T-helper 2 cell treated with Interferon-gamma antibody and Interleukin-4, amounts not matched to agents 100 ng/mL and 5 ng/mL, for 36 hours (primary cell): Measurements from ENCODE around the gene SMARCD1. TPM values are rescaled to one million over a fixed set of nuclear protein-coding genes. Genes with fewer than 3 reads are reported as not detected.
"Not testable (repeated sequence)": the region's sequence is repeated elsewhere in the genome, so short reads cannot be mapped to it uniquely, and the experiment has no call there.

Experiments used
- intact Hi-C: fragments of 100-400 bp; cut with micrococcal nuclease; formaldehyde crosslinking; loops from one replicate; pipeline ENCODE4 v1.15.1; 2023
- total RNA-seq: library from RNA; stranded (reverse); gene quantifications from 2 replicates; pipeline ENCODE4 v1.2.3, GENCODE V29; 2022

The SMARCD1 gene
- total RNA-seq, 1 donor from 2014 or later: 75.3 TPM

DNA sequence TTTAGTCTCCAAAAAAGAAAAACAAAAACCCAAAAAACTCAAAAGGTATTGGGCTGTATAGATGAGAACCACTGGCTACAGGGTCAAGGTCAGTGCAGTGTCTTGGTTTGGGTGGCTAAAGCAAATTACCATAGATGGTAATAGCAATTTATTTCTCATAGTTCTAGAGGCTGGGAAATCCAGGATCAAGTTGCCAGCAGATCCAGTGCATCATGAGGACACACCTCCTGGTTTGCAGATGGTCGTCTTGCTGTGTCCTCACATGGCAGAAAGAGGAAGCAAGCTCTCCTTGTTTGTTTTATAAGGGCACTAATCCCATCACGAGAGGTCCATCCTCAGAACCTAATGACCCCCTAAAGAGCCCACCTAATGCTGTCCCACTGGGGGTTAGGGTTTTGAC is 38.1 kb downstream of the SMARCD1 start:
- intact Hi-C loops: no loop called here

DNA sequence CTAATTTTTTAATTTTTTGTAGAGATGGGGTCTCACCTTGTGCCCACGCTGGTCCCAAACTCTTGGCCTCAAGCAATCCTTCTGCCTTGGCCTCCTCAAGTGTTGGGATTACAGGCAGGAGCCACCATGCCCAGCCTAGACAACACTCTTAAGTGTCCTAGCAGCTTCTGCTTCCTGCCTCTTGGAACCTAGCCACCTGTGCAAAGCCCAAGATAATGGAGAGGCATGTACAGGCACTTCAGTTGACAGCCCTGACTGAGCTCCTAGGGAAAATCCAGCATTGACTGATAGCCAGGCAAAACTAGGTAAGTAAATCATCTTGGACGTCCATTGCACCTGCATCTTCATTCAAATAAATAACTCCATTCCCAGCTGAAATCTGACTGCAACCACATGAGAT is 42.4 kb downstream of the SMARCD1 start:
- intact Hi-C loops: no loop called here

GRCh38 chr12:50129290-50129689 is 44.1 kb downstream of the SMARCD1 start:
- intact Hi-C loops: no loop called here

- intact Hi-C loops: loop anchor here (1.0 to 5.0 kb wide), 2 partner anchors 43 to 180 kb away; no protein-coding TSS in a partner anchor
Measured at GRCh38 chr12:50132505-50133135, 47.5 kb downstream of the SMARCD1 start.

GRCh38 chr12:50142993-50143392 is 57.9 kb downstream of the SMARCD1 start:
- intact Hi-C loops: no loop called here

- intact Hi-C loops: no loop called here
Measured at GRCh38 chr12:50145439-50145838, 60.3 kb downstream of the SMARCD1 start.

- intact Hi-C loops: no loop called here
Measured at GRCh38 chr12:50147281-50147680, 62.1 kb downstream of the SMARCD1 start.

GRCh38 chr12:50148011-50148410 is 62.9 kb downstream of the SMARCD1 start:
- intact Hi-C loops: not testable (repeated sequence)

- intact Hi-C loops: no loop called here
Measured at GRCh38 chr12:50149311-50149710, 64.2 kb downstream of the SMARCD1 start.

Other genes with a start within 250 kb of the SMARCD1 start
- 5.7 and 5.9 TPM in 2 replicates for gene BCDIN3D, start 242.2 kb upstream of the SMARCD1 start, total RNA-seq
- 0.18 and 0.27 TPM in 2 replicates for gene FAIM2, start 181.4 kb upstream of the SMARCD1 start, total RNA-seq
- not detected in 2 replicates for gene AQP2, start 134.6 kb upstream of the SMARCD1 start, total RNA-seq
- gene AQP5, start 123.5 kb upstream of the SMARCD1 start, total RNA-seq: not detected in 2 replicates
- gene AQP6, start 112.4 kb upstream of the SMARCD1 start, total RNA-seq: not detected in 2 replicates
- gene RACGAP1, start 59.8 kb upstream of the SMARCD1 start, total RNA-seq: 144 and 145 TPM in 2 replicates
- 7.5 and 8.5 TPM in 2 replicates for gene ASIC1, start 27.7 kb upstream of the SMARCD1 start, total RNA-seq
- 0.41 and 0.70 TPM in 2 replicates for gene GPD1, start 18.7 kb downstream of the SMARCD1 start, total RNA-seq
- gene COX14, start 26.9 kb downstream of the SMARCD1 start, total RNA-seq: 41.1 and 41.4 TPM in 2 replicates
- gene CERS5, start 82.0 kb downstream of the SMARCD1 start, total RNA-seq: 67.9 and 69.0 TPM in 2 replicates
- 85.7 and 86.0 TPM in 2 replicates for gene LIMA1, start 198.2 kb downstream of the SMARCD1 start, total RNA-seq